ENCODE data around the gene ANKRD28. TPM values are rescaled to one million over a fixed set of nuclear protein-coding genes. Genes with fewer than 3 reads are reported as not detected.
"Not testable (repeated sequence)": the region's sequence is repeated elsewhere in the genome, so short reads cannot be mapped to it uniquely, and the experiment has no call there.

The ANKRD28 gene
- total RNA-seq = 10 to 100 TPM; 30.3 to 33.1 TPM

GRCh38 chr3:15797642-15798303 is at the start of gene ANKRD28:
TSS of gene ANKRD28 (minus strand) at chr3:15797979. CDS start at chr3:15796521, 1,458 bp downstream.
- Mint-ChIP-seq H3K4me1 (peaks cover 65% of the 10 kb centered on the region), H3K4me3 (peak within 1 kb of the TSS; percentile 72), H3K9me3 (peaks cover 1% of the 10 kb centered on the region), H3K27me3 (no peaks in the 10 kb centered on the region), H3K36me3 (peaks cover 18% of the 10 kb centered on the region), H3K27ac (peak within 1 kb of the TSS; percentile 80)
- POLR2A ChIA-PET = interaction anchor here (0.9 kb wide), 1 partner anchor 162 kb away, joined by 3 read pairs; no protein-coding TSS in a partner anchor
- DNase-seq (no peak), ATAC-seq (ENCODE audit: low read depth) (peak; percentile 62)

- H3K36me3 Mint-ChIP-seq = peaks cover 36% of the 10 kb centered on the region
- H3K4me3 Mint-ChIP-seq = no peak overlapping the region
- DNase-seq = no peak
- peaks cover 6% of the 10 kb centered on the region for H3K4me1 Mint-ChIP-seq
- H3K9me3 Mint-ChIP-seq = peaks cover 1% of the 10 kb centered on the region
- POLR2A ChIA-PET = no interaction called here
- no peaks in the 10 kb centered on the region for H3K27me3 Mint-ChIP-seq
- no peak overlapping the region for H3K27ac Mint-ChIP-seq
- ATAC-seq (ENCODE audit: low read depth) = no peak
Observed at GRCh38 chr3:15847239-15847638, 49.5 kb upstream of the ANKRD28 start.

GRCh38 chr3:15846606-15847005 is 48.8 kb upstream of the ANKRD28 start:
- peaks cover 35% of the 10 kb centered on the region for H3K36me3 Mint-ChIP-seq
- ATAC-seq (ENCODE audit: low read depth) (no peak), DNase-seq (no peak)
- no peaks in the 10 kb centered on the region for H3K9me3 Mint-ChIP-seq
- H3K27me3 Mint-ChIP-seq = no peaks in the 10 kb centered on the region
- POLR2A ChIA-PET = no interaction called here
- no peak overlapping the region for H3K4me3 Mint-ChIP-seq
- H3K27ac Mint-ChIP-seq = no peak overlapping the region
- H3K4me1 Mint-ChIP-seq = peaks cover 6% of the 10 kb centered on the region

GRCh38 chr3:15845475-15845874 is 47.7 kb upstream of the ANKRD28 start:
- H3K36me3 Mint-ChIP-seq = peaks cover 34% of the 10 kb centered on the region
- peaks cover 5% of the 10 kb centered on the region for H3K9me3 Mint-ChIP-seq
- POLR2A ChIA-PET = no interaction called here
- no peak for ATAC-seq (ENCODE audit: low read depth)
- no peak overlapping the region for H3K4me3 Mint-ChIP-seq
- peaks cover 6% of the 10 kb centered on the region for H3K4me1 Mint-ChIP-seq
- no peak for DNase-seq
- H3K27me3 Mint-ChIP-seq = no peaks in the 10 kb centered on the region
- no peak overlapping the region for H3K27ac Mint-ChIP-seq

GRCh38 chr3:15844889-15845288 is 47.1 kb upstream of the ANKRD28 start:
- Mint-ChIP-seq H3K4me1 (peaks cover 6% of the 10 kb centered on the region), H3K9me3 (peaks cover 9% of the 10 kb centered on the region), H3K27me3 (no peaks in the 10 kb centered on the region), H3K36me3 (peaks cover 39% of the 10 kb centered on the region), H3K27ac (no peak overlapping the region), H3K4me3 (no peak overlapping the region)
- ATAC-seq (ENCODE audit: low read depth) = no peak
- DNase-seq = no peak
- POLR2A ChIA-PET = no interaction called here

- H3K4me1 Mint-ChIP-seq; DNase-seq; ATAC-seq (ENCODE audit: low read depth); H3K4me3 Mint-ChIP-seq; H3K27ac Mint-ChIP-seq; POLR2A ChIA-PET; H3K27me3 Mint-ChIP-seq: not testable (repeated sequence)
- peaks cover 21% of the 10 kb centered on the region for H3K9me3 Mint-ChIP-seq
- H3K36me3 Mint-ChIP-seq = peaks cover 46% of the 10 kb centered on the region
Observed at GRCh38 chr3:15841091-15841973, 43.6 kb upstream of the ANKRD28 start.

GRCh38 chr3:15839568-15839967 is 41.8 kb upstream of the ANKRD28 start:
- ATAC-seq (ENCODE audit: low read depth) (no peak), DNase-seq (no peak)
- Mint-ChIP-seq H3K36me3 (peaks cover 37% of the 10 kb centered on the region), H3K4me1 (peaks cover 4% of the 10 kb centered on the region), H3K9me3 (peaks cover 22% of the 10 kb centered on the region), H3K4me3 (no peak overlapping the region), H3K27me3 (peaks cover 2% of the 10 kb centered on the region), H3K27ac (no peak overlapping the region)
- POLR2A ChIA-PET = interaction anchor here (0.5 kb wide), 1 partner anchor 28 kb away, joined by 4 read pairs; no protein-coding TSS in a partner anchor

GRCh38 chr3:15831927-15832326 is 34.1 kb upstream of the ANKRD28 start:
- peaks cover 2% of the 10 kb centered on the region for H3K9me3 Mint-ChIP-seq
- POLR2A ChIA-PET = no interaction called here
- no peak overlapping the region for H3K27ac Mint-ChIP-seq
- ATAC-seq (ENCODE audit: low read depth) (no peak), DNase-seq (no peak)
- no peak overlapping the region for H3K4me3 Mint-ChIP-seq
- peaks cover 2% of the 10 kb centered on the region for H3K27me3 Mint-ChIP-seq
- peaks cover 2% of the 10 kb centered on the region for H3K36me3 Mint-ChIP-seq
- peaks cover 2% of the 10 kb centered on the region for H3K4me1 Mint-ChIP-seq

GRCh38 chr3:15825016-15825415 is 27.2 kb upstream of the ANKRD28 start:
- Mint-ChIP-seq H3K27me3 (peaks cover 2% of the 10 kb centered on the region), H3K9me3 (no peaks in the 10 kb centered on the region), H3K4me3 (no peak overlapping the region), H3K36me3 (no peaks in the 10 kb centered on the region), H3K4me1 (no peaks in the 10 kb centered on the region), H3K27ac (no peak overlapping the region)
- DNase-seq = no peak
- ATAC-seq (ENCODE audit: low read depth) = no peak
- POLR2A ChIA-PET = no interaction called here

- Mint-ChIP-seq H3K27me3 (peaks cover 2% of the 10 kb centered on the region), H3K4me3 (no peak overlapping the region), H3K36me3 (no peaks in the 10 kb centered on the region), H3K4me1 (no peaks in the 10 kb centered on the region), H3K9me3 (no peaks in the 10 kb centered on the region), H3K27ac (no peak overlapping the region)
- DNase-seq = no peak
- ATAC-seq (ENCODE audit: low read depth) = no peak
- POLR2A ChIA-PET = no interaction called here
Observed at GRCh38 chr3:15823092-15823491, 25.3 kb upstream of the ANKRD28 start.

- Mint-ChIP-seq H3K36me3 (no peaks in the 10 kb centered on the region), H3K4me3 (no peak overlapping the region), H3K27ac (no peak overlapping the region), H3K4me1 (peaks cover under 1% of the 10 kb centered on the region), H3K9me3 (no peaks in the 10 kb centered on the region), H3K27me3 (peaks cover 2% of the 10 kb centered on the region)
- POLR2A ChIA-PET = interaction anchor here (1.1 kb wide), 1 partner anchor 192 kb away, joined by 3 read pairs; no protein-coding TSS in a partner anchor
- no peak for DNase-seq
- no peak for ATAC-seq (ENCODE audit: low read depth)
Observed at GRCh38 chr3:15822281-15822680, 24.5 kb upstream of the ANKRD28 start.

- ATAC-seq (ENCODE audit: low read depth) (no peak), DNase-seq (no peak)
- no peak overlapping the region for H3K4me3 Mint-ChIP-seq
- H3K36me3 Mint-ChIP-seq = no peaks in the 10 kb centered on the region
- H3K9me3 Mint-ChIP-seq = no peaks in the 10 kb centered on the region
- peaks cover 12% of the 10 kb centered on the region for H3K4me1 Mint-ChIP-seq
- no peak overlapping the region for H3K27ac Mint-ChIP-seq
- H3K27me3 Mint-ChIP-seq = peaks cover 2% of the 10 kb centered on the region
- POLR2A ChIA-PET = no interaction called here
Observed at GRCh38 chr3:15820911-15821310, 23.1 kb upstream of the ANKRD28 start.

- ATAC-seq (ENCODE audit: low read depth) (no peak), DNase-seq (no peak)
- POLR2A ChIA-PET = no interaction called here
- H3K27me3 Mint-ChIP-seq = no peaks in the 10 kb centered on the region
- no peak overlapping the region for H3K27ac Mint-ChIP-seq
- no peaks in the 10 kb centered on the region for H3K36me3 Mint-ChIP-seq
- peaks cover 12% of the 10 kb centered on the region for H3K4me1 Mint-ChIP-seq
- H3K9me3 Mint-ChIP-seq = no peaks in the 10 kb centered on the region
- no peak overlapping the region for H3K4me3 Mint-ChIP-seq
Observed at GRCh38 chr3:15819576-15819975, 21.8 kb upstream of the ANKRD28 start.

GRCh38 chr3:15819043-15819442 is 21.3 kb upstream of the ANKRD28 start:
- Mint-ChIP-seq H3K4me1 (peaks cover 12% of the 10 kb centered on the region), H3K27ac (no peak overlapping the region), H3K27me3 (no peaks in the 10 kb centered on the region), H3K4me3 (no peak overlapping the region), H3K36me3 (no peaks in the 10 kb centered on the region), H3K9me3 (no peaks in the 10 kb centered on the region)
- no peak for DNase-seq
- POLR2A ChIA-PET = no interaction called here
- no peak for ATAC-seq (ENCODE audit: low read depth)

Measured in activated naive CD8-positive, alpha-beta T cell treated with anti-CD3 and anti-CD28 coated beads, Interleukin-2, amount 10 ng/mL, durations not matched to agents 7 days and 5 days (primary cell).